ENCODE measurements around the gene FAM149B1.

DNA sequence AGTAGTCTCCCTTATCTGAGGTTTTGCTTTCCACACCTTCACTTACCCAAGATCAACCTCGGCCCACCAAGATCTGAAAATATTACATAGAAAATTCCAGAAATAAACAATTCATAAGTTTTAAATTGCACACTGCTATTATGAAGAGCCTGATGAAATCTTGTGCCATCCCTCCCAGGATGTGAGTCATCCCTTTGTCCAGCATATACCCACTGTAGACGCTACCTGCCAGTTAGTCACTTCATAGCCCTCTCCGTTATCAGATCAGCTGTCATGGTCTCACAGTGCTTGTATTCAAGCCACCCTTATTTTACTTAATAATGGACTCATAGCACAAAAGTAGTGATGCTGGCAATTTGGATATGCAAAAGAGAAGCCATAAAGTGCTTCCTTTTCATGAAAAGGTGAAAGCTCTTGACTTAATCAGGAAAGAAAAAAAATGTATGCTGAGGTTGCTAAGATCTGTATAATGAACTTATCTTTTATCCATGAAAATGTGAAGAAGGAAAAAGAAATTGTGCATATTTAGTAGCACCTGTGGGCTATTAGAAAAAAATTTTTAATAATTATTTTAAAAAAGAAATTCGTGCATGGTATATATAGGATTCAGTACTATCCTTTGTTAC is 94.3 kb downstream of the FAM149B1 start:
- TF ChIP-seq POLR2A (IDR thresholded peaks at IDR 0.05): no peak
- TF ChIP-seq, protein P1, sequence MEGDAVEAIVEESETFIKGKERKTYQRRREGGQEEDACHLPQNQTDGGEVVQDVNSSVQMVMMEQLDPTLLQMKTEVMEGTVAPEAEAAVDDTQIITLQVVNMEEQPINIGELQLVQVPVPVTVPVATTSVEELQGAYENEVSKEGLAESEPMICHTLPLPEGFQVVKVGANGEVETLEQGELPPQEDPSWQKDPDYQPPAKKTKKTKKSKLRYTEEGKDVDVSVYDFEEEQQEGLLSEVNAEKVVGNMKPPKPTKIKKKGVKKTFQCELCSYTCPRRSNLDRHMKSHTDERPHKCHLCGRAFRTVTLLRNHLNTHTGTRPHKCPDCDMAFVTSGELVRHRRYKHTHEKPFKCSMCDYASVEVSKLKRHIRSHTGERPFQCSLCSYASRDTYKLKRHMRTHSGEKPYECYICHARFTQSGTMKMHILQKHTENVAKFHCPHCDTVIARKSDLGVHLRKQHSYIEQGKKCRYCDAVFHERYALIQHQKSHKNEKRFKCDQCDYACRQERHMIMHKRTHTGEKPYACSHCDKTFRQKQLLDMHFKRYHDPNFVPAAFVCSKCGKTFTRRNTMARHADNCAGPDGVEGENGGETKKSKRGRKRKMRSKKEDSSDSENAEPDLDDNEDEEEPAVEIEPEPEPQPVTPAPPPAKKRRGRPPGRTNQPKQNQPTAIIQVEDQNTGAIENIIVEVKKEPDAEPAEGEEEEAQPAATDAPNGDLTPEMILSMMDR (IDR thresholded peaks at IDR 0.05 in 4 of 5, conservative IDR thresholded peaks at IDR 0.05 in 1 of 5): no peak

Data from gastrocnemius medialis (tissue), 4 donors.